ENCODE measurements around the gene CD300H. TPM values are rescaled to one million over a fixed set of nuclear protein-coding genes. Genes with fewer than 3 reads are reported as not detected.

The CD300H gene
- polyA plus RNA-seq, 3 donors: 57.9 to 148 (median 84.7) TPM

GRCh38 chr17:74563358-74563757 is 4.0 kb downstream of the CD300H start:
- Mint-ChIP-seq H3K4me1 (peaks cover 43% of the 10 kb centered on the region), H3K36me3 (peaks cover 10 to 42% of the 10 kb centered on the region in 2 donors), H3K9me3 (peaks cover 0 to 7% (median 0%) of the 10 kb centered on the region in 7 donors), H3K27ac (peak overlapping the region in 2 of 7 donors; percentile 12 to 61), H3K27me3 (ENCODE audit: low read depth in 3 of 3) (peaks cover 3 to 11% (median 4%) of the 10 kb centered on the region in 3 donors), H3K4me3 (no peak overlapping the region)
- no peaks in the 10 kb centered on the region for H3K79me2 ChIP-seq (ENCODE audit: insufficient read depth, low read length)
- H3K4me2 ChIP-seq (replicated peaks; ENCODE audit: extremely low read depth, low read length, poor library complexity, severe bottlenecking): peak overlapping the region; percentile 2
- no peak overlapping the region for H3K9ac ChIP-seq (ENCODE audit: insufficient read depth, low read length, poor library complexity, severe bottlenecking)
- H3K9me3 ChIP-seq (replicated peaks in 1 of 2; ENCODE audit: control insufficient read depth in 1 of 2, insufficient read depth in 1 of 2, low read length in 2 of 2): no peaks in the 10 kb centered on the region
- H4K20me1 ChIP-seq (ENCODE audit: insufficient read depth, low read length): peaks cover 31% of the 10 kb centered on the region
- peak overlapping the region in 1 of 3 experiments; percentile 10 for H3K4me3 ChIP-seq (replicated peaks in 1 of 3; ENCODE audit: low read depth in 2 of 3, low read length in 3 of 3)
- TF ChIP-seq CTCF (IDR thresholded peaks at IDR 0.05): no peak
- no peak overlapping the region for H3K27ac ChIP-seq (ENCODE audit: low read depth in 1 of 2, low read length in 2 of 2)
- no peak overlapping the region for H2AFZ ChIP-seq (ENCODE audit: insufficient read depth, low read depth, low read length, poor library complexity, severe bottlenecking)
- peaks cover 0 to 37% of the 10 kb centered on the region in 2 donors for H3K36me3 ChIP-seq (replicated peaks in 1 of 2; ENCODE audit: control insufficient read depth in 1 of 2, insufficient read depth in 2 of 2, low read length in 2 of 2)
- H3K27me3 ChIP-seq (ENCODE audit: control insufficient read depth in 2 of 2, insufficient read depth in 2 of 2, low read length in 2 of 2): no peaks in the 10 kb centered on the region
- peaks cover 64 to 85% of the 10 kb centered on the region in 2 donors for H3K4me1 ChIP-seq (ENCODE audit: control insufficient read depth in 1 of 2, insufficient read depth in 2 of 2, low read length in 2 of 2)
- WGBS (ENCODE audit: insufficient coverage): 100% methylated on average over 1 of the region's 1 CpG
- DNase-seq: no peak
- intact Hi-C loops (cut with micrococcal nuclease): loop anchor here in 1 of 2 donors (5.0 to 10.0 kb wide), 2 partner anchors 39 to 171 kb away; partner anchors contain the start of gene RAB37

GRCh38 chr17:74561586-74561985 is 5.7 kb downstream of the CD300H start:
- H4K20me1 ChIP-seq (ENCODE audit: insufficient read depth, low read length): peaks cover 31% of the 10 kb centered on the region
- no peak overlapping the region for H3K4me2 ChIP-seq (replicated peaks; ENCODE audit: extremely low read depth, low read length, poor library complexity, severe bottlenecking)
- peaks cover 10 to 45% of the 10 kb centered on the region in 2 donors for H3K36me3 Mint-ChIP-seq
- peaks cover 27% of the 10 kb centered on the region for H3K4me1 Mint-ChIP-seq
- H3K9ac ChIP-seq (ENCODE audit: insufficient read depth, low read length, poor library complexity, severe bottlenecking): no peak overlapping the region
- H2AFZ ChIP-seq (ENCODE audit: insufficient read depth, low read depth, low read length, poor library complexity, severe bottlenecking): no peak overlapping the region
- TF ChIP-seq CTCF (IDR thresholded peaks at IDR 0.05): no peak
- peaks cover 0 to 37% of the 10 kb centered on the region in 2 donors for H3K36me3 ChIP-seq (replicated peaks in 1 of 2; ENCODE audit: control insufficient read depth in 1 of 2, insufficient read depth in 2 of 2, low read length in 2 of 2)
- H3K9me3 Mint-ChIP-seq: peaks cover 0 to 7% (median 0%) of the 10 kb centered on the region in 7 donors
- H3K4me3 ChIP-seq (replicated peaks in 1 of 3; ENCODE audit: low read depth in 2 of 3, low read length in 3 of 3): no peak overlapping the region
- no peaks in the 10 kb centered on the region for H3K9me3 ChIP-seq (replicated peaks in 1 of 2; ENCODE audit: control insufficient read depth in 1 of 2, insufficient read depth in 1 of 2, low read length in 2 of 2)
- intact Hi-C loops (cut with micrococcal nuclease): loop anchor here in 1 of 2 donors (5.0 to 10.0 kb wide), 2 partner anchors 41 to 173 kb away; partner anchors contain the start of gene RAB37
- peak overlapping the region in 2 of 7 donors; percentile 70 to 77 for H3K27ac Mint-ChIP-seq
- no peak for DNase-seq
- peaks cover 60 to 82% of the 10 kb centered on the region in 2 donors for H3K4me1 ChIP-seq (ENCODE audit: control insufficient read depth in 1 of 2, insufficient read depth in 2 of 2, low read length in 2 of 2)
- H3K27ac ChIP-seq (ENCODE audit: low read depth in 1 of 2, low read length in 2 of 2): no peak overlapping the region
- H3K4me3 Mint-ChIP-seq: peak overlapping the region in 1 of 2 donors; percentile 49
- no peaks in the 10 kb centered on the region for H3K79me2 ChIP-seq (ENCODE audit: insufficient read depth, low read length)
- H3K27me3 ChIP-seq (ENCODE audit: control insufficient read depth in 2 of 2, insufficient read depth in 2 of 2, low read length in 2 of 2): no peaks in the 10 kb centered on the region
- H3K27me3 Mint-ChIP-seq (ENCODE audit: low read depth in 3 of 3): peaks cover 3 to 8% (median 6%) of the 10 kb centered on the region in 3 donors
- 33% methylated on average over 3 of the region's 3 CpGs for WGBS (ENCODE audit: insufficient coverage)
